HG03039 (cell line): Measurements from ENCODE around the gene ERBB3.

Source experiments
- ATAC-seq: cut with Tn5 transposase; IDR thresholded peaks from one replicate; pipeline ENCODE4 v1.9.1; 2021; ENCODE audit warnings: mild to moderate bottlenecking, moderate library complexity; ENCODE audit not compliant: unreplicated experiment

The ERBB3 gene

DNA sequence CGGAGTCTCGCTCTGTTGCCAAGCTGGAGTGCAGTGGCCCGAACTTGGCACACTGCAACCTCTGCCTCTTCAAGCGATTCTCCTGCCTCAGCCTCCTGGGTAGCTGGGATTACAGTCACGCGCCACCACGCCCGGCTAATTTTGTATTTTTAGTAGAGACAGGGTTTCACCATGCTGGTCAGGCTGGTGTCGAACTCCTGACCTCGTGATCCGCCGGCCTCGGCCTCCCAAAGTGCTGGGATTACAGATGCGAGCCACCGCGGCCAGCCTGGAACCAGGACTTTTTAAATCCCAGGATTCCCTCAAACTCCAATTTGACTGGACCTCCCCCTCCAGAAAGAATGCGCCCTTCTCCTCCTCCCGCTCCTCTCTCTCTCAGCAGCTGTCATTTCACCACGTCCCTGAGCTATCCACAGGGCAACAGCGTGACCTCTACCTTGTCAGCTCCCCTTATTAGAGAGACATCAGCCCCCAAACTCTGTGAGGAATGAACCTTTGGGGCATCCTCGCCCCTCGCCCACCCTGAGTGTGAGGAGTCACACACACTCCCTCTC is 50.1 kb downstream of the ERBB3 start:
- ATAC-seq: no peak

DNA sequence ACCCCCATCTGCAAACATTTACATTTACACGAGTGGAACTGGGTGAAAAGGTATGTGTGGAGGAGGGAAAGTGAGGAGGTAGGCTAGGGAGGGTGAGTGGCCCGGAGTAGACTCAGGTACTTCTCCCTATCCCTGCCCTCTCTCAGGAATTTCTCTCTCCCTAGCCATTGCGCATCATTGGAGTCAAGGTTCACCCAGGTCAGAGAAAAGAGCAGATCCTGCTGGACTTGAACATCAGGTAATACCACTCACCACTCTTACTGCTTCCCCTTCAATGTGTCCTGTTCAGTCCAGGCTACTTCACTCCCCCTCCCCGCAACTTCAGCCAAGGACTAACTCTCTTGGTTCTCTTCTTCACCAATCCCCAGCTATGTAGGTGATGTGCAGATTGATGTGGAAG is 50.9 kb downstream of the ERBB3 start:
- no peak for ATAC-seq

DNA sequence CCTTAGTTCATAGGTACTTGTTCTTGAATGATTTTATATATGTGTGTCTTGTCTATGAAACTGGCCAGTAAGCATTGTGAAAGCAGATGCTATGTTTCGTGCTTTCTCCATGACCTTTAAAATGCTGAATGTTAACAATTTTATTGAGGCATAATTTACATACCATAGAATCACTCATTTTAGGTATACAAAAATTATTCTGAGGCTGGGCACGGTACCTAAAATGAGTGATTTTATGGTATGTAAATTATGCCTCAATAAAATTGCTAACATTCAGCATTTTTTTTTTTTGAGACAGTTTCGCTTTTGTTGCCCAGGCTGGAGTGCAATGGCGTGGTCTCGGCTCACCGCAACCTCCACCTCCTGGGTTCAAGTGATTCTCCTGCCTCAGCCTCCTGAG is 54.9 kb downstream of the ERBB3 start:
- no peak for ATAC-seq

DNA sequence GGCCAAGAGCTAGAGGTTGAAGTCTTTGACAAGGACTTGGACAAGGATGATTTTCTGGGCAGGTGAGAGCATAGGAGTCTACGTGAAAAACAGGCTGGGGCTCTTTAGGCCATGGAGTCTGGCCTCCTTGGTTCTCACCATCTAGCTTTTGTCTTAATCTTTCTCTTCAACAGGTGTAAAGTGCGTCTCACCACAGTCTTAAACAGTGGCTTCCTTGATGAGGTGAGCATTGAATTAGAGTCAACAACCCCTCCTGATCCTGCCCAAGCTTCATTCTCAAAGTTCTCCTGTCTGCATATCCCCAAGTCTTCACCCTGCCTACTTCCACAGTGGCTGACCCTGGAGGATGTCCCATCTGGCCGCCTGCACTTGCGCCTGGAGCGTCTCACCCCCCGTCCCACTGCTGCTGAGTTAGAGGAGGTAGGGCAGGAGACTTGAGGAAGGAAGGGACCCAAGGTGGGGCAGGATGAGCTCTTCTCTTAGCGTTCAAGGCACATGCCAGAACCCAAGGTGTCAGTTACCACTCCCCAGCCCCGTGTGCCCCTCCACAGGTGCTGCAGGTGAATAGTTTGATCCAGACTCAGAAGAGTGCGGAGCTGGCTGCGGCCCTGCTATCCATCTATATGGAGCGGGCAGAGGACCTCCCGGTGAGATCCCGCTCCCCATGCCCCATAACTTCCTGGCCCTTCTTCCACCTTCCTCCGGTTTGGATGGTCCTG is 58.0 kb downstream of the ERBB3 start:
- no peak for ATAC-seq

DNA sequence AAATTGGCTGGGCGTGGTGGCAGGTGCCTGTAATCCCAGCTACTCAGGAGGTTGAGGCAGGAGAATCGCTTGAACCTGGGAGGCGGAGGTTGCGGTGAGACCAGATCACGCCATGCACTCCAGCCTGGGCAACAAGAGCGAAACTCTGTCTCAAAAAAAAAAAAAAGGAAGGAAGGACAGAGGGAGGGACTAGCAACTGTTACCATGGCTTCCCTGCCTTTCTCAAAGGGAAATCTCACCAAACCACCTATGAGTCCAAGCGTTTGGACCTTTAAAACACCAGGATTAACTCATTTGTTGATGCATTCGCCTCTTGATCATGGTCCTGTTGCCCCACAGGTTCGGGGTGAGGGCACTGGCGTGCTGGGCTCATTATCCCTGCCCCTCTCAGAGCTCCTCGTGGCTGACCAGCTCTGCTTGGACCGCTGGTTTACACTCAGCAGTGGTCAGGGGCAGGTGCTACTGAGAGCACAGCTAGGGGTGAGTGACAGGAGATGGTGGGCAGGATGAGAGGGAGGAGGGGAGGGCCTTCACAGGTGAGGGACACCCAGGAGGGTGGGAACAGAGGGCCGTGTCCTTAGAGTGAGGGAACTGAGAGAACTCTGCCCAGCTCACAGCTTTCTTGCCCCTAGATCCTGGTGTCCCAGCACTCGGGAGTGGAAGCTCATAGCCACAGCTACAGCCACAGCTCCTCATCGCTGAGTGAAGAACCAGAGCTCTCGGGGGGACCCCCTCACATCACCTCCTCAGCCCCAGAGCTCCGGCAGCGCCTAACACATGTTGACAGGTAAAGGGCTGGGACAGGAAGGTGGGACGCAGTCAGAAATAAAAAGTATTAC is 62.2 kb downstream of the ERBB3 start:
- no peak for ATAC-seq

DNA sequence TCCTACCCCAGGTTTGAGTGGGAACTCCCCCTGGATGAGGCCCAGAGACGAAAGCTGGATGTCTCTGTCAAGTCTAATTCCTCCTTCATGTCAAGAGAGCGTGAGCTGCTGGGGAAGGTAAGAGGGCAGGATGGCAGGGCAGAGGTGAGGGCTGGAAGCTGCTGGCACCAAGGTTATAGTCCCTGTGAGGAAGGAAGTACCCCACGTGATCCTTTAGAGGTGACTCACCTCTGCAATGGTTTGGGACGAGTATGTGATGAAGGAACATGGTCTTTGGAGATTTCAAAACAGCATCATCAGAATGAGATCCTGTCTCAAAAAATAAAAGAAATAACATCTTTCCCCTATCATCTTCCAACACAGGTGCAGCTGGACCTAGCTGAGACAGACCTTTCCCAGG is 63.3 kb downstream of the ERBB3 start:
- ATAC-seq: no peak

DNA sequence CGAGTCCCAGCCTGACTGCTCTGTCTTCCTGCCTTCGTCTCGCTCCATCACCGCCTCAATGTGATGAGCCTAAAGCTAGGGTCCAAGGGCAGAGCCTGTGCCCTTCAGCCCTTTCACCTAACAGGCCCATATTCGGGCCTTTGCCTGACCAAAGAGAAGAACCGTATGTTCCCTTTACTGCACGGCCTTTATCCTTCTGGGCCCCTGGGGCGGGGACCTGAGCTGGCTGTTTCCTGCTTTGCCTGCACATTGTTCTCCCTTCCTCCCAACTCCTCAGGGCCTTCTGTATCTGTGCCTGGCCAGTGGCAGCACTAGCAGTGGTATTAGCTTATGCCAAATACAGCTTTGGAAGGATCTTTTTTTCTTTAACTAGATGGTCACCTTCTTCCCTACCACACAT is 63.9 kb downstream of the ERBB3 start:
- no peak for ATAC-seq

DNA sequence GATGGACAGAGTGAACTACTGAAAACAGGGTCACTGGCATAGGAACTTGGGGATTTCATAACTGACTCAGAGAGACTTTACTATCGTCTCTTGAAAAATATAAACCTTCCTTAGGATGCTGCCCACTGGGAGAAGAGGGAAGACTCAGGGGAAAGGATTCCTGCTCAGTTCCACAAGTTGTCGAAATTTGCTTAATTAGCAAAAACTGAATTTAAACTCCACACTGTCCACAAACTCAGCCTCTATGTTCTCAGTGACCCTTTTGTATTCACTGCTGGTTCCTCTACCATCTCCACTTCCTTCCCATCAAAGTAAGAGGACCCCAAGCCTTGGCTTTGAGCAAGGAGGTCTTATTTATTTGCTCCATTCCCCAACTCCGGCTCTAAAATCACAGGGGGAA is 65.3 kb downstream of the ERBB3 start:
- ATAC-seq: no peak

DNA sequence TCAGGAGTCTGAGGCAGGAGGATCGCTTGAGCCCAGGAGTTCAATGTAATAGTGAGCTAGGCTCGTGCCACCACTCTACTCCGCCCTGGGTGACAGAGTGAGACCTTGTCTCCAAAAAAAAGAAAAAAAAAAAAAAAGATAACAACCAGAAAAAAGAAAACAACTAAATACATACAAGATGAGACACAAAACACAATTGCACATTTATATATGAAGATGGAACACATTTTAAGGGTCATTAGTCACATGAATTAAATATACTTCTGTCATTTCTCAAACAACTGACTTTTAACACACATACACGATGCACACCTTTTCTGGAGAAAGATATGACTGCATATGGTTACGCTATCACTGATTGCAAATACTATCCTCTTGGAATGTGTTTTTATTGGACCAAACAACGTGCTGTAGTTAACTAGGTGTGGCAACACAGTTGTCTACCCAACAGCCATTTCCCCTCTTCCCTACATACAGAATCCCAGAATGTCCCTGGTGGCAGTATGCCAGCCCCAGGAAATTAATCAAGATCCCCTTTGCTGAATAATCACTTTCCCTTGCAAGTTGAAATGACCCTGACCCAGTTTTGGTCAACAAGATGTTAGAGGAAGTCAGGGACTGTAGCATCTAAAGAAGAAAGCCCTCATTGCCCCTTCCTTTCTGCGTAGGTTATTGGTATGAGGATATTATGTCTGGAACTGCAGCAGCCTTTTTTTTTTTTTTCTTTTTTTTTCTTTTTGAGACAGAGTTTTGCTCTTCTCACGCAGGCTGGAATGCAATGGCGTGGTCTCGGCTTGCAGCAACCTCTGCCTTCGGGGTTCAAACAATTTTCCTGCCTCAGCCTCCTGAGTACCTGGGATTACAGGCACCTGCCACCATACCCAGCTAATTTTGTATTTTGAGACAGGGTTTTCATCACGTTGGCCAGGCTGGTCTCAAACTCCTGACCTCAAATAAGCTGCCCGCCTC is 66.8 kb downstream of the ERBB3 start:
- ATAC-seq: no peak

DNA sequence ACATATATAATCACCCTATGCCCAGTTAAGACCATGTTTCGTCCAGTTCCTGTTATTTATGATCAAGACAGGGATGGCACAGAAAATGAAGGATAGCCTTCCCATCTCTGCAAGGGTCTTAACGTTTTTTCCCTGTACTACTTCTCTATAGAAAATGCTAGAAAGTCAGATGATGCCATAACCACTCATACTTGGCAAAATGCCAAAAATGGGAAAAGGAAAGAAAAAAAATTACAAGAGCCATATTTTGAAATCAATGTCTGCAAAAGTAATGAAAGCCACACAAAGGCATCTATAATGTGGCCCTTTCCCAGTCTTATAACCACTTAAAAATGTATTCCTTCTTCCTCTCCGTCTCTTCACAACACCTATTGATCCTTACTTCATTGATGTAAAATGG is 70.6 kb downstream of the ERBB3 start:
- no peak for ATAC-seq

DNA sequence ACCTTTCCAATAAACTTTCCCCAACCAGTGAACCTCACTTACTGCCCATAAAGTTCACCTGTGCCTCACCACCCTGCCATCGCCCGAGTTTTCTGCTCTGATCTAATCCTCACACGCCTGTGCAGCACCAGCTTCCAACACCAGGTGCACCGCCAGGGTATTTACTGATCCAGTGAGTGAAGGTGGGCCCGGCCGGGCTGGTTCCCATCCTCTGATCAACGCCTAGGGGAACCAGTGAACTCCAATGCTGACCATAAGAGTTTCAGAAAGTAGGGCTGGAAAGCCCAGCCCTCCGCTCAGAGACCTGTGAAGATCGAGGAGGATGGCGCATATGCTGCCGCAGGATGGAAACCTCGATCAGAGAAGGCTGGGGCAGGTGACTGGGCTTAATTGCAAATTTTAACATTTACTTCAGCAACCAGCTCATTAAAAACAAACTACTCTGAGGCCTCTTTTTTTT is 71.7 kb downstream of the ERBB3 start:
- no peak for ATAC-seq

DNA sequence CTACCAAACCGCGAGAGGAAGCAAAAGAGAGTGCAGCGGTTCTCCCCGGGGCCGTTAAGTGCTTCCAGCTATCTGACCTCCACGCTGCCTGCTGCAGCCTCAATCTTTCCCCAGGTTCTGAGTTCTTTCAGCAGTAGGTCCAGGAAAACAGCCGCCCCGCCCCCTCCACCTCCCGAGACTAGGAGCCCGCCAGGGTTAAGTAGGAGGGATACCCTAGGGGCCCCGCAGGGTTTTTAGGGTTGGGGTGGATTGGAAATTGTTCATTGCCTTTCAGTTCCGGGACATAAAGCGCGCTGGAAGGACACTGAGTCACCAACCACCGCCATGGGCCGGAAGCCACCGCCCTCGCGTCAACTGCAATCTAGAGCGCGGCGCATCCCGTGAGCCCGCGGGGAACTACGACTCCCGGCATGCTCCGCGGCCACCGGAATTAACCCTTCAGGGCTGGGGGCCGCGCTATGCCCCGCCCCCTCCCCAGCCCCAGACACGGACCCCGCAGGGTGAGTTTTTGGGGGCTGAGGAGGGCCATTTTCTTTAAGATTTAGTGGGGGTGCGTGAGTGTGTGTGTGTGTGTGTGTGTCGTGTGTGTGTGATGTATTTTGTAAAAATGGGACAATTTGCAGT is 72.3 kb downstream of the ERBB3 start, which contains the start of gene MYL6B:
MYL6B (plus strand) TSS at position 456 of the 624 bp plus-strand sequence. CDS start 1,332 bp downstream, outside the sequence.
- peak; percentile 89 for ATAC-seq
